Activated T-helper 9 cell treated with anti-CD3 and anti-CD28 coated beads, Interleukin-2, amount 50 U/mL, for 16 hours (primary cell): Measurements from ENCODE around the gene MAST2.
A peak's percentile ranks its signal among the peaks of the same experiment; 100 is the strongest.
"Not testable (repeated sequence)": the region's sequence is repeated elsewhere in the genome, so short reads cannot be mapped to it uniquely, and the experiment has no call there.

Source experiments
- DNase-seq: peaks from one replicate; pipeline ENCODE4 v3.0.0-alpha.2; 2020; ENCODE audit warnings: low read depth

Gene MAST2

DNA sequence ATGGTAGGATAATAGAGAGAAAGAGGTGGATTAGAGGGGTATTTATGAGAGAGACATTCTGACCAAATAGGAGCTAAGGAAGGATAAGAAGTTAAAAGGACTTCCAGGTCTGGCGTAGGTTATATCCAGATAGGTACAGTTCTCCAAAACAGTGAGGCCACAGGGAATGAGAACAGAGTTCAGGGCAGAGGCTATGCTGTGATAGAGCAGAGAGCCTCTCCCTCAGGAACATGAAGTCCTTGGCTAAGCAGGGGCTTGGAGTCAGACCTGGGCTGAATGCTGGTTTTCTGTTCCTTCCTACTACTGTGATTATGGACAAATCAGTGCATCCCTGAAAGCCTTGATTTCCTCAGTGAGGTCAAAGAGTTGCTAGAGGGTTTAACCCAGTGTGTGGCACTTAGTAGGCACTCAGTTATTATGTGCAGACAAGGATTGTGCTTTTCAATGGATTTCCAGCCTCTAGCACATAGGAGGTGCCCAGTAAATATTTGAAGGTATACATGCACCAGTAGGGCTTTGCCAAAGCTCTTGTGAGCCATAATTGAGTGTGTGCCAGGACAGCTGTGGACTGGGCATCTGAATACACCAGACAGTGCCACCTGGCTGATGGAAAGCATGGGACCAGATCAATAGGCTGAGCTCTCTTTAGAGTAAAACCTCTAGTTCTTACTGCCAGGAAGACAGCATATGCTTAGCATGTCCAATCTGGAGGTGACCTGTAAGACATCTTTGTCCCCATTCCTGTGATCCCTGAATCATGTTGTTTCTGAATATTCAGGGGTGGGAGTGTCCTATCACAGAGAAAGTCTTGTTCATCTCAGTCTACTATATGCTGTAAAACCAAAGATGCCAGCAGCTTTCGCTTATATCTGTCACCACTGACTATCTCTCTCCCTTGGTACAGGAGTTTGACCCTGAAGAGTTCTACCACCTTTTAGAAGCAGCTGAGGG, 217.9 kb downstream of the MAST2 start:
- DNase-seq, result no peak

GRCh38 chr1:46026531-46026930, 223.1 kb downstream of the MAST2 start:
- DNase-seq, result no peak

DNA sequence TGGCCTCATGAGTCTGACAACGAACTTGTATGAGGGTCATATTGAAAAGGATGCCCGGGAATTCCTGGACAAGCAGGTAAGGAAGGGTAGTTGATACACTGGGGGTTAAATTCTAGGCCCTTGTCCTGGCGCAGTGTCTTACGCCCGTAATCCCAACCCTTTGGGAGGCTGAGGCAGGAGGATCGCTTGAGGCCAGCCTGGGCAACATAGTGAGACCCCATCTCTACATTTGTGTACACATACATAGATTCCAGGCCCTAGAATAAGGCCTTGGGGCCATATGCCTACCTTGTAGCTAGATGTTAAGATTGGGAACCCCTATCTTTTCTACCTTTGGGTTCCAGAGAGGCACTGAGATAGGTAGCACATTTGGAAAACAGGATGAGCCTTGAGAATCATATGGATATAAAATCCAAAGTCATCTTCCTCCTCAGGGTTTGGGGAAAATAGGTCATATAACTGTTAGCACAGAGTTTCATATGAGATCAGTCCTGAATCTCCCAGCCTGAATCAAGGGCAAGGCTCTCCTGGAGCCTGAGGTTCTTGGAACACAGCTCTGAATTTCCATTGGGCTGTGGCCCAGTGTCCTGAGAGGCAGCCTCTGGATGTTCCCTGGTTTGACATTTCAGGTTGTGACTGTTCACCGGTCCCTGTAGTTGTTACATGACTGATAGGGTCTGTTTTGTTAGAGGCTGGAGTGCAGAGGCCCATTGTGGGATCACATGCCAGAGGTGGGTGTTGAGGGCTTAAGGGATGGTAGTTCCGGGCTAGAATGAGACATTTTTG, 224.6 kb downstream of the MAST2 start:
- DNase-seq, result no peak

DNA sequence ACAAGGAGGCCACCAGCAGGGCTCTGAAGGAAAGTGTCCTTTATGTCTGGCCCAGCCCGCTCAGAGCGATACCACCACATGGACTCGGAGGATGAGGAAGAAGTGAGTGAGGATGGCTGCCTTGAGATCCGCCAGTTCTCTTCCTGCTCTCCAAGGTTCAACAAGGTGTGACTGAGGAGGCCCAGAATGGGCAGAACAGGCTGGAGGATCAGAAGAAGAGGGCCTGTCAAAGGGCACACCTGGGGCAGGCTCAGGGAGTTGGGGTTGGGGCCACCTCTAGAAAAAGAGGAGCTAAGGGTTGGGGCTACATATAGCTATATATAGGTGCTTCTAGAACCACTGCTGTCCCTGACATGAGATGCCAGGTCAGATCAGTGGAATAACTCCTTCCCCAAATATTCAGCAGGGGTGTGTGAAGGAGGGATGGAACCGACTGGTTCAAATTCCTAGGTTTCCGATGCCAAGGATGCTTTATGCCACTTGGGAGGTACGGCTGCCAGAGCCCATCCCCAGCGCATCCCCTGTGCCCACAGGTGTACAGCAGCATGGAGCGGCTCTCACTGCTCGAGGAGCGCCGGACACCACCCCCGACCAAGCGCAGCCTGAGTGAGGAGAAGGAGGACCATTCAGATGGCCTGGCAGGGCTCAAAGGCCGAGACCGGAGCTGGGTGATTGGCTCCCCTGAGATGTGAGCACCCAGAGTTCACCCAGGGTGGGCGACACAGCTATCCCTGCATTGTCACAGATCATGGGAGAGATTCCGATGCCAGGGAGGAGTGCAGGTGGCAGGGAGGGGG, 226.9 kb downstream of the MAST2 start:
- DNase-seq, result no peak

GRCh38 chr1:46030876-46031660, 227.7 kb downstream of the MAST2 start:
- no peak for DNase-seq

GRCh38 chr1:46034601-46035516, 231.4 kb downstream of the MAST2 start:
- no peak for DNase-seq

DNA sequence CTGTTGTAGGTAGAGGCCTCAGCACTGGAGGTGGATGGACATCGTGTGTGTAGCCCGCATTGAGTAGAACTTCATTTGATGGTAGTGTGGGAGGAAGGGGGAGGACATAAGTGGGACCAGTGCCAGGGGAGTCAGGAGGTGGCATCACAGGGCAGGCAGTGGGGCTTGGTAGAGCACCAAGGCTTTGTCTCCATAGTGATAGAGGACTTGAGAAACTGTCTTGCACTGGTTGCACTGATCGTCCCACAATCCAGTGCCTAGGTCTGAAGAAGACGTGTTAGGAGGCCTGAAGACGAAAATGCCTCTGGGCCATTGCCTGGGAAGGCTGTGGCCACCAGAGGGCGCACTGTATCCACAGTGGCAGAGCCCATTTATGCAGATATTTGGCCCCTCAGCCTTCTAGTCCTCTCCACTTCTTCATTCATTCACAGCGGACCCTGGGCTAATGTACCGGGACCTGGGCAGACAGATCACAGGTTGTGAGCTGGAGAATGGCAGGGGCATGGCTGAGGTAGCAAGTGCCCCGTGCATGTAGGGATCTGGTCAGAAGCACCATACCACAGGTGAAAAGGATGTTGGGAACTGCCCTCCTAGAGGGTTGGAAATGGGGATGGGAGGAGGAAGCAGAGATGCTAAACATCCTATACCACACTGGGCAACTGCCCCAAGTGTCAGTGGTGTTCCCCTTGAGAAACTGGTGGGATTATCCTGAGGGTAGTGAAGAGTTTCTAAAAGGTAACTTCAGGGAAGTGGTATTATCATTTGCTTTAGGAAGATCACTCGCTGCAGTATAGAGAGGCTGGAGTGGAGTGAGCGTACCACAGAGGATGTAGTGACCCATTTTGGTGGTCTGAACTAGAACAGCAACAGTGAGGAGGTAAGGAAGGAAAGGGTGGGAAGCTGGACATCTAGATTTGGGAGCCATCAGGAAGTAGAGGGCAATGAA, 233.8 kb downstream of the MAST2 start:
- peak; percentile 75 for DNase-seq

- no peak for DNase-seq
These were observed 236.2 kb downstream of the MAST2 start for GRCh38 chr1:46039571-46040052.

DNA sequence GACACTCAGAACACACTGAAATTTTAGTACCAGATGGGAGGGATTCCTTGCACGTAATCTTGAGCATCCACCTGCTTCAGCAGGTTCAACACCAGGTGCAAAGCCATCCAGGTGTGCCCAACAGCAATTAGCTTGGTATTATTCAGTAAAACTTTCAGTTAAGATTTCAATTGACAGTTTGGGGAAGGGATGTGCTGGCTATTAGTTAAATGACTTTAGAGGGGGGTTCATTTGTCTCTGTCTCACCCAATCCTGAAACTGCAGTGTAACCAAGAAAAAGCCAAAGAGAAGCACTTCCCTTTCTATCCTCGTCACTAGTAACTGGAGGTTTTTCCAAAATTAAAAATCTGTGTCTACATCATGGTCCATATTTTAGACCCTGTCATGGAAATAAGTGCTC, 238.1 kb downstream of the MAST2 start:
- no peak for DNase-seq

DNA sequence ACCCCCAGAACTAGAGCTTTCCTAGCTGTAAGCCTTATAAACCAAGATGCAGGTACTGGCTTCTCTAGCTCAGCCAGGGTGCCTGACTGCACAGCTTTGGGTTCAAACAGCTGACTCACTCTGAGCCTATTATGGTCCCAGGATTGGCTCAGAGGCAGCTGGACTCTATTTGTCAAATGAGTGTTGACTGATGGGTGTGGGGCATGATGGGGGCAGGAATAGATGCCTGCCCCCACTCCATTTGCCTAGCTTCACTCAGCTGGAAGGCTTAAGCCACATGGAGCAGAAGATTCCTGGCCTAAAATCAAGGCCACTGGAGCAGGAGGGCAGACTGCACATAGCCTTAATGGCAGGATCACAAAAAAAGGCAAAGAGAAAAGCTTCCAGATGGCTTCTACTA, 238.6 kb downstream of the MAST2 start:
- DNase-seq, result no peak

DNA sequence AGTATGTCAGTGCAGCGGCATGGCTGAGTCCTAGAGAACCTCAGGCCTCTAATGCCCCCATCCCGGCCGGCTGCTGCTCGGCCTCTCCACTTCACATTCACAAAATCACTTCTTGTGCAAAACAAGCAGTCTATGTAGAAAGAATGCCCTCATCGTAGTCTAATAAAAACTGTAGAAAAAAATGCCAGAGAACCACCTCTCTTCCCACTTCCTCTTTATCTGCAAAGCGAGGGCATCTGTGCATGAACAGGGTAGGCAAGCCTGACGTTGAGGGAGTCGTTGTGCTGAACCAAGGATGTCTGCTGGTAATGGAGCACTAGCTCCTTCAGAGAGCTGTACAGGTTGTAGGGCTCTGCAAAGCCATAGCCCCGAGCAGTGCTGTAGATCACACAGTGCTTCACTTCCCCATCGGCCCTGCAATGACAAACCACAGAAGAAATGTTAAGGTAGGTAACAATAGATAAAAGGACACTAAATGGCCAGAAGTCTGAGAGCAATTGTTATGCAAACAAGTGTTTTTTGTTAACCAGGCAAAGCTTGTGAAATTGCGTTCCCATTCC, 240.1 kb downstream of the MAST2 start:
- DNase-seq, result no peak

- DNase-seq, result no peak
These were observed 240.7 kb downstream of the MAST2 start for GRCh38 chr1:46044116-46044515.

DNA sequence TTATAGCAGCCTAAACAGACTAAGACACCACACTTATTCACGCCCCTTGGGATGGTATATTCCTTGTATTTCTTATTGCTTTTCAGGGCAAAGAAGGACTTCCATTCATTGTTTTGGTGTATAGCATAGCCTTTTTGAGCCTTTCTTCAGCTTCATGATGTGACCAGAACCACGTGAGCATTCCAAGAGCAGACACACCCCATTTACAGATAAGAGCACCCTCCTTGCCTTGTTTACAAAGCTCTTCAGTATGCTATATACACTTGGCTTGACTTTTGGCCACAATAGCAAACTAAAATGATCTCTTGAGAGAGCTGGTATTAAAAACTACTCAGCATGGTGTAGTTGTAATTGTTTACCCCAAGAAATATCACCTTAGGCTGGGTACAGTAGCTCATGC, 250.3 kb downstream of the MAST2 start:
- DNase-seq, result no peak

DNA sequence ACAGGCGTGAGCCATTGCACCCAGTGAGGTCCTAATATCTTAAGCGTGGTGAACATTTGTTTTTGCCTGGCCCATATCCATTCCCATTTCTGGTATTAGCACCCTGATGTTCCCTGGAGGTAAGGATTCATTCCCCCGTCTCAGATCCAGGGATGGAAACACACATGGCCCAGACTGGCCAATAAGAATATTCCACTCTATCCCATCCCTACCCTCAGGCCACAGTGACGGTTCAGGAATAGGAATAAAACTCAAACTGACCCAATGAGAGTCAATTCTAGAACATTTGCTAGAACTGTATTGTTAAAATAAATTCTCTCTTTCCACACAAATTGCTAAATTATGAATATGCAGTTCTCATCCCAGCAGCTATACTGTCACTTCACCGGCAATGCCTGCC, 252.9 kb downstream of the MAST2 start:
- DNase-seq, result no peak

GRCh38 chr1:46057215-46057614, 253.8 kb downstream of the MAST2 start:
- DNase-seq, result not testable (repeated sequence)

DNA sequence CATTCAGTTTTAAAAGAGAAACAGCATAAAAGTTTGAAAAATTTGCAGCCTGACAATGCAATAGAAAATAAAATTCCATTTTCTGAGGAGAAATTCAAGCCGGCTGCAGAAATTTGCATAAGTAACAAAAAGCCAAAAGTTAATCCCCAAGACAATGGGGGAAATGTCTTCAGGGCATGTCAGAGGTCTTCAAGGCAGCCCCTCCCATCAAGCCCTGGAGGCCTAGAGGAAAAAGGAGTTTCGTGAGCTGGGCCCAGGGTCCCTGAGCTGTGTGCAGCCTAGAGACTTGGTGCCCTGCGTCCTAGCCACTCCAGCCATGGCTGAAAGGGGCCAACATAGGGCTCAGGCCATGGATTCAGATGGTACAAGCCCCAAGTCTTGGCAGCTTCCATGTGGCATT, 254.4 kb downstream of the MAST2 start:
- DNase-seq, result no peak

DNA sequence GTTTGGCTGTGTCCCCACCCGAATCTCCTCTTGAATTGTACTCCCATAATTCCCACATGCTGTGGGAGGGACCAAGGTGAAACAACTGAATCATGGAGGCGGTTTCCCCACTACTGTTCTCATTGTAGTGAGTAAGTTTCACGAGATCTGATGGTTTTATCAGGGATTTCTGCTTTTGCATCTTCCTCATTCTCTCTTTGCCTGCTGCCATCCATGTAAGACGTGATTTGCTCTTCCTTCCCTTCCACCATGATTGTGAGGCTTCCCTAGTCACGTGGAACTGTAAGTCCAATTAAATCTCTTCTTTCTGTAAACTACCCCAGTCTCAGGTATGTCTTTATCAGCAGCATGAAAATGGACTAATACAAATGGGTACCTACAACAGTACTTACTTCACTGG, 255.5 kb downstream of the MAST2 start:
- DNase-seq, result no peak

- no peak for DNase-seq
These were observed 257.7 kb downstream of the MAST2 start for GRCh38 chr1:46061146-46061545.
